ENCODE data around the gene OR10S1.
"Not testable (repeated sequence)": the region's sequence is repeated elsewhere in the genome, so short reads cannot be mapped to it uniquely, and the experiment has no call there.

OR10S1 gene

GRCh38 chr11:123977731-123978347, at the start of gene OR10S1:
OR10S1 (minus strand) TSS chr11:123977781; CDS start chr11:123977664, 117 bp downstream.
- no peak for DNase-seq

- DNase-seq: no peak
Measured at GRCh38 chr11:124026498-124026897, 48.9 kb upstream of the OR10S1 start, which contains the start of gene OR10G8. OR10G8 (plus strand) TSS chr11:124026798; CDS start chr11:124029623, 2,825 bp downstream.

- DNase-seq: not testable (repeated sequence)
Measured at GRCh38 chr11:124015837-124016236, 38.3 kb upstream of the OR10S1 start.

- no peak for DNase-seq
Measured at GRCh38 chr11:124012697-124013096, 35.1 kb upstream of the OR10S1 start, which contains the start of gene OR10G4. OR10G4 (plus strand) TSS chr11:124012997; CDS start chr11:124015575, 2,578 bp downstream.

- DNase-seq: no peak
Measured at GRCh38 chr11:123995119-123995518, 17.5 kb upstream of the OR10S1 start, which contains the start of gene OR10G6. OR10G6 (minus strand) TSS chr11:123995161; CDS start chr11:123995161, 0 bp downstream.

- DNase-seq: no peak
Measured at GRCh38 chr11:123979311-123979710, 1.7 kb upstream of the OR10S1 start.

- DNase-seq: no peak
Measured at GRCh38 chr11:123976770-123977560, 616 bp downstream of the OR10S1 start.

GRCh38 chr11:123973816-123974215, 3.8 kb downstream of the OR10S1 start:
- no peak for DNase-seq

GRCh38 chr11:123956752-123957151, 20.8 kb downstream of the OR10S1 start:
- no peak for DNase-seq

- DNase-seq: no peak
Measured at GRCh38 chr11:123945132-123945531, 32.4 kb downstream of the OR10S1 start.

GRCh38 chr11:123943738-123944137, 33.8 kb downstream of the OR10S1 start, which contains the start of gene OR6T1:
OR6T1 (minus strand) TSS chr11:123943838; CDS start chr11:123943838, 0 bp downstream.
- DNase-seq: no peak

- DNase-seq: no peak
Measured at GRCh38 chr11:123942413-123942812, 35.2 kb downstream of the OR10S1 start.

- DNase-seq: no peak
Measured at GRCh38 chr11:123939317-123939716, 38.3 kb downstream of the OR10S1 start, which contains the start of gene OR4D5. OR4D5 (plus strand) TSS chr11:123939617; CDS start chr11:123939617, 0 bp downstream.
